Ishikawa (cell line): ENCODE measurements around the gene DZIP1L.

Experiments used
- CREB1 ChIP-seq: IDR thresholded peaks from 2 replicates; pipeline ENCODE4 v1.6.1; 2012; ENCODE audit warnings: low read depth
- EGR1 ChIP-seq: IDR thresholded peaks from 2 replicates; pipeline ENCODE4 v1.6.1; 2012
- EP300 ChIP-seq: IDR thresholded peaks from 2 replicates; pipeline ENCODE4 v1.6.1; 2012; ENCODE audit warnings: borderline replicate concordance
- MAX ChIP-seq: IDR thresholded peaks from 2 replicates; pipeline ENCODE4 v1.6.1; 2012
- RAD21 ChIP-seq: IDR thresholded peaks from 2 replicates; pipeline ENCODE4 v1.6.1; 2012; ENCODE audit warnings: low read depth
- REST ChIP-seq: IDR thresholded peaks from 2 replicates; pipeline ENCODE4 v1.6.1; 2012; ENCODE audit warnings: low read depth, mild to moderate bottlenecking
- TAF1 ChIP-seq: IDR thresholded peaks from 2 replicates; pipeline ENCODE4 v1.6.1; 2012; ENCODE audit warnings: low read depth, mild to moderate bottlenecking
- TEAD4 ChIP-seq: IDR thresholded peaks from 2 replicates; pipeline ENCODE4 v1.6.1; 2012
- USF1 ChIP-seq: IDR thresholded peaks from 2 replicates; pipeline ENCODE4 v1.6.1; 2012
- ZBTB7A ChIP-seq: IDR thresholded peaks from 2 replicates; pipeline ENCODE4 v1.6.1; 2012; ENCODE audit warnings: low read depth

GRCh38 chr3:138019281-138020069 is 95.9 kb downstream of the DZIP1L start:
- no peak for TF ChIP-seq MAX
- TF ChIP-seq CREB1, result no peak
- TF ChIP-seq REST, result no peak
- no peak for TF ChIP-seq TAF1
- no peak for TF ChIP-seq RAD21
- TF ChIP-seq TEAD4, result no peak
- TF ChIP-seq EGR1, result no peak
- TF ChIP-seq EP300, result no peak
- no peak for TF ChIP-seq USF1
- TF ChIP-seq ZBTB7A, result no peak
